Measurements from ENCODE around the gene EEFSEC.

EEFSEC gene

GRCh38 chr3:128457937-128458336, 304.7 kb downstream of the EEFSEC start:
- no peak for DNase-seq

Measured in EL (cell line).